ENCODE data around the gene TRIM46. TPM values are rescaled to one million over a fixed set of nuclear protein-coding genes. Genes with fewer than 3 reads are reported as not detected.
A peak's percentile ranks its signal among the peaks of the same experiment; 100 is the strongest.

TRIM46 gene
- total and polyA plus RNA-seq, 2 of the 13 experiments (the other 11 are each of a cell fraction or from before 2014, with no cell fraction given): 0.04 to 0.09 TPM

- TF ChIP-seq ZNF280D (CRISPR knock-in tag; IDR thresholded peaks at IDR 0.05) (no peak), ZNF496 (CRISPR knock-in tag; IDR thresholded peaks at IDR 0.05; ENCODE audit: insufficient replicate concordance) (no peak)
Observed at GRCh38 chr1:155184351-155184811, 10.7 kb downstream of the TRIM46 start (continued).

GRCh38 chr1:155184835-155185782, 11.5 kb downstream of the TRIM46 start:
- peak; percentile 70 for ATAC-seq
- DNase-seq (ENCODE audit: low spot score): no peak
- no peak overlapping the region; a peak in 1 of 6 replicates for H3K4me3 ChIP-seq (replicated peaks in 1 of 3; ENCODE audit: insufficient read depth in 1 of 3, low read depth in 2 of 3, low read length in 3 of 3)
- no peaks in the 10 kb centered on the region for H3K9me3 ChIP-seq (ENCODE audit: low read length)
- peaks cover 7 to 61% of the 10 kb centered on the region in 2 experiments; a peak in 4 of 5 replicates for H3K27me3 ChIP-seq (ENCODE audit: control insufficient read depth in 1 of 2, insufficient read depth in 2 of 2, low read length in 2 of 2)
- H3K4me1 ChIP-seq (ENCODE audit: insufficient read depth, low read length): peaks cover 14% of the 10 kb centered on the region; the same call in 1 of the 2 replicates
- H3K9ac ChIP-seq (ENCODE audit: insufficient read depth, low read depth, low read length): no peak overlapping the region
- in situ Hi-C loops (cut with HindIII; ENCODE audit: extremely low pct_ligation_motif_present, low pct_unique_long_range_greater_than_20kb): no loop called here
- POLR2A ChIA-PET: no interaction called here
- H3K79me2 ChIP-seq (ENCODE audit: insufficient read depth, low read length): no peaks in the 10 kb centered on the region
- H3K4me2 ChIP-seq (ENCODE audit: low read depth, low read length): peak overlapping the region; percentile 48
- CTCF ChIA-PET (ENCODE audit: low intra/inter-chr PET ratio, low total read pairs): no interaction called here
- no peak overlapping the region for H2AFZ ChIP-seq (ENCODE audit: low read length)
- no peaks in the 10 kb centered on the region for H3K36me3 ChIP-seq (replicated peaks in 1 of 2; ENCODE audit: control insufficient read depth in 1 of 2, insufficient read depth in 2 of 2, low read length in 2 of 2)
- no peak for FAIRE-seq
- intact Hi-C loops (cut with micrococcal nuclease; ENCODE audit: unreplicated experiment): no loop called here
- BruUV-seq (replicated peaks): no TSS peak
- H3K27ac ChIP-seq (ENCODE audit: extremely low read length, insufficient read depth, low read length): no peak overlapping the region
- H4K20me1 ChIP-seq (ENCODE audit: insufficient read depth, low read length): no peaks in the 10 kb centered on the region
- 29% methylated on average over 8 of the region's 21 CpGs for WGBS (ENCODE audit: low lambda C conversion rate)
- no peak for TF ChIP-seq ZMYM2 (CRISPR knock-in tag; IDR thresholded peaks at IDR 0.05)
- TF ChIP-seq MTF2 (CRISPR knock-in tag; IDR thresholded peaks at IDR 0.05; ENCODE audit: borderline replicate concordance): no peak
- TF ChIP-seq RCOR2 (CRISPR knock-in tag; IDR thresholded peaks at IDR 0.05): no peak
- no peak for TF ChIP-seq MAFK (conservative IDR thresholded peaks at IDR 0.05 in 1 of 2, IDR thresholded peaks at IDR 0.05 in 1 of 2; ENCODE audit: low read length in 2 of 2)
- no peak for TF ChIP-seq ZNF672 (CRISPR knock-in tag; IDR thresholded peaks at IDR 0.05)
- TF ChIP-seq TAF1 (CRISPR knock-in tag; IDR thresholded peaks at IDR 0.05): no peak
- TF ChIP-seq ZNF652 (CRISPR knock-in tag; IDR thresholded peaks at IDR 0.05; ENCODE audit: borderline replicate concordance, low read depth): no peak
- 0 out of 2 replicates have a peak, but pooled peaks have one; percentile 24 for TF ChIP-seq BCL6 (CRISPR knock-in tag; IDR thresholded peaks at IDR 0.05)
- 0 out of 2 replicates have a peak, but pooled peaks have one; percentile 15 for TF ChIP-seq ZFP91 (CRISPR knock-in tag; IDR thresholded peaks at IDR 0.05; ENCODE audit: borderline replicate concordance)
- no peak for TF ChIP-seq MTA1 (CRISPR knock-in tag; IDR thresholded peaks at IDR 0.05; ENCODE audit: borderline replicate concordance)
- TF ChIP-seq HIC2 (CRISPR knock-in tag; IDR thresholded peaks at IDR 0.05; ENCODE audit: low read depth): 0 out of 2 replicates have a peak, but pooled peaks have one; percentile 46
- TF ChIP-seq TBX2 (CRISPR knock-in tag; IDR thresholded peaks at IDR 0.05; ENCODE audit: borderline replicate concordance): peak; percentile 55
- TF ChIP-seq RARA (CRISPR knock-in tag; IDR thresholded peaks at IDR 0.05): peak; percentile 60
